A673 (cell line): ENCODE measurements around the gene ADAMTS9.

Experiments used
- CTCF ChIP-seq: fragments of 300-800, 200-600 bp; sonication (generic); conservative IDR thresholded peaks from 2 replicates; pipeline ENCODE4 v1.5.1; 2017; ENCODE audit warnings: low read depth, mild to moderate bottlenecking, antibody characterized with exemption, low read length, moderate library complexity, mixed read lengths
- EZH2 ChIP-seq: fragments of 200-600 bp; sonication (generic); IDR thresholded peaks from 2 replicates; pipeline ENCODE4 v1.6.1; 2017; ENCODE audit warnings: borderline replicate concordance, low read depth, mild to moderate bottlenecking, mixed read lengths, antibody characterized with exemption, low read length; ENCODE audit not compliant: poor library complexity, severe bottlenecking

- TF ChIP-seq CTCF (no peak), EZH2 (no peak)
These were observed 204.3 kb downstream of the ADAMTS9 start for GRCh38 chr3:64483467-64483866.
